Hepatocyte (in vitro differentiated cells): Measurements from ENCODE around the gene ROPN1.

Source experiments
- EZH2 ChIP-seq: fragments of 200-600 bp; sonication (generic); IDR thresholded peaks from 2 replicates; pipeline ENCODE4 v1.6.1; 2016; ENCODE audit warnings: antibody characterized with exemption, mild to moderate bottlenecking, borderline replicate concordance
- EZH2phosphoT487 ChIP-seq: fragments of 200-600 bp; sonication (generic); IDR thresholded peaks from one replicate; pipeline ENCODE4 v1.6.1; 2018; ENCODE audit warnings: antibody characterized with exemption, mild to moderate bottlenecking, low read depth, moderate library complexity; ENCODE audit not compliant: unreplicated experiment, severe bottlenecking
- TF ChIP-seq, protein P1 (sequence below): fragments of 200-600 bp; sonication (generic); IDR thresholded peaks from 2 replicates; pipeline ENCODE4 v1.5.1; 2016; ENCODE audit warnings: antibody characterized with exemption, mild to moderate bottlenecking; ENCODE audit not compliant: poor library complexity

- TF ChIP-seq, protein P1, sequence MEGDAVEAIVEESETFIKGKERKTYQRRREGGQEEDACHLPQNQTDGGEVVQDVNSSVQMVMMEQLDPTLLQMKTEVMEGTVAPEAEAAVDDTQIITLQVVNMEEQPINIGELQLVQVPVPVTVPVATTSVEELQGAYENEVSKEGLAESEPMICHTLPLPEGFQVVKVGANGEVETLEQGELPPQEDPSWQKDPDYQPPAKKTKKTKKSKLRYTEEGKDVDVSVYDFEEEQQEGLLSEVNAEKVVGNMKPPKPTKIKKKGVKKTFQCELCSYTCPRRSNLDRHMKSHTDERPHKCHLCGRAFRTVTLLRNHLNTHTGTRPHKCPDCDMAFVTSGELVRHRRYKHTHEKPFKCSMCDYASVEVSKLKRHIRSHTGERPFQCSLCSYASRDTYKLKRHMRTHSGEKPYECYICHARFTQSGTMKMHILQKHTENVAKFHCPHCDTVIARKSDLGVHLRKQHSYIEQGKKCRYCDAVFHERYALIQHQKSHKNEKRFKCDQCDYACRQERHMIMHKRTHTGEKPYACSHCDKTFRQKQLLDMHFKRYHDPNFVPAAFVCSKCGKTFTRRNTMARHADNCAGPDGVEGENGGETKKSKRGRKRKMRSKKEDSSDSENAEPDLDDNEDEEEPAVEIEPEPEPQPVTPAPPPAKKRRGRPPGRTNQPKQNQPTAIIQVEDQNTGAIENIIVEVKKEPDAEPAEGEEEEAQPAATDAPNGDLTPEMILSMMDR: no peak
- TF ChIP-seq EZH2phosphoT487 (no peak), EZH2 (no peak)
Measured at GRCh38 chr3:123961508-123961856, 30.4 kb downstream of the ROPN1 start.
